A172 (cell line): ENCODE measurements around the gene NXPE3. TPM values are rescaled to one million over a fixed set of nuclear protein-coding genes. Genes with fewer than 3 reads are reported as not detected.
A peak's percentile ranks its signal among the peaks of the same experiment; 100 is the strongest.
"Not testable (repeated sequence)": the region's sequence is repeated elsewhere in the genome, so short reads cannot be mapped to it uniquely, and the experiment has no call there.

Source experiments
- DNase-seq: peaks from one replicate; pipeline ENCODE4 v3.0.0-alpha.2; 2015; ENCODE audit warnings: low spot score
- total RNA-seq: library from RNA; depleted of rRNA; stranded (reverse); fragments of >200 nt; shearing (Covaris generic); gene quantifications from 2 replicates; pipeline ENCODE4 v1.2.3, GENCODE V29; 2014; rRNA removed

The NXPE3 gene
- 13.0 and 16.7 TPM in 2 replicates for total RNA-seq

DNA sequence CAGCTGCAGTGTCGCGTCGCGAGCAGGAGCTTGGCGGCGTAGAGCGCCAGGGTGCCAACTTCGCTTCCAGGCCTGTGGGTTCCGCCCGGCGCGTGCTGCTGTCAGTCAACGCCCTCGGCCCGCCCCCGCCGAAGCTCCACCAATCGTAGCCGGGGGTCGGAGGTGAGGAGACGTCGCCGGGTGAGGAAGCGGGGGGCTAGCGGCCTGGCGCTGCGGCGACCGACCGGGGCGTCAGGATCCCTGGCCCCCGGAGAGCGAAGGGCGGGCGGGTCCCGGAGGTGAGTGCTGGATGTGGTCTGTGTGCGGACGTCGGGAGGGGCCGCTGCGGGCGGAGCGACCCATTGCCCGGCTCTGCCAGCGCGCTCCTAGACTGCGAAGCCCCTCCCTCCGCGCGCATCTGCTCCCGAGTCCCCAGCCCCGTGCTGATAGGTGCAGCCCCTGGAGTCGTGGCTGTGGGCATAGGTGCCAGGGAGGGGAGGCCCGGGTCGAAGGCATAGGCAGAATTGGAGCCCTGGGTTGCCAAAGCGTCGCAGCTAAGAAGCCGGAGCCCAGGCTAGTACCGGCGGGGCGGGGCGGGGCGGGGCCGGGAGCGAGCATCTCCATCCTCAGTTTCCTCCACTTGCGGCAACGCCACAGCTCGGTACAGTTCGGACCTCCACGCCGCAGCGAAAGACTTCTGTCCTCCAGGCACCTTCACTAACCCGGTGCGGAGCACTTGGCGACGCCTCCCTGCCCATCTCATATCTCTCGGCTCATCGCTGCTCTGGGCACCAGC lies at the start of gene NXPE3:
NXPE3 (plus strand) TSS at position 165 of the 775 bp plus-strand sequence. CDS start 6,386 bp downstream, outside the sequence.
- peak; percentile 80 for DNase-seq

DNA sequence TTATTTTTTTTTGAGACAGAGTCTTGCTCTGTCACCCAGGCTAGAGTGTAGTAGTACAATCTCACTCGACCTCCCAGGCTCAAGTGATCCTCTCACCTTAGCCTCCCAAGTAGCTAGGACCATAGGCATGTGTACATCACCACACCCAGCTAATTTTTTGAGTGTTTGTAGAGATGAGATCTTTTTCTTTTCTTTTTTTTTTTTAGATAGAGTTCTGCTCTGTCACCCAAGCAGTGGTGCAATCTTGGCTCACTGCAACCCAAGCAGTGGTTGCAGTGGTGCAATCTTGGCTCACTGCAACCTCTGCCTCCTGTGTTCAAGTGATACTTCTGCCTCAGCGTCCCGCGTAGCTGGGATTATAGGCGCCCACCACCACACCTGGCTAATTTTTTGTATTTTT lies 49.4 kb upstream of the NXPE3 start:
- DNase-seq, result no peak

DNA sequence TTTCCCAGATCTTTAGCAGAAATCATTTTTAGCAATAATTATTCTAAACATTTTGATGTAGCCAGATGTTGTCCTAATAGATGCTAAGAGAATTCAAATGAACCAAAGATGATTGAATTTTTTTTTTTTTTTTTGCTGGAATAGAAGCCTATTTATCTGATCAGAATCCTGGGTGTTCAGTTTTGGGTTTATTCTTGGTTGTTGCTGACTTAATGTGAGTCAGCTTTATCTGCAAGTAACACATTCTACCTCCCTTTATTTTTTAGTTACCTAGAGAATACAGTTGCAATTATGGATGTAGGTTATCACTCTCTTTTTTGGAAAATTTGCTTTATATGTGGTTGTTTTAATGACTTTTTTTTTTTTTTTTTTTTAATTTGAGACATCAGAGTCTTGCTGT lies 48.2 kb upstream of the NXPE3 start:
- no peak for DNase-seq

DNA sequence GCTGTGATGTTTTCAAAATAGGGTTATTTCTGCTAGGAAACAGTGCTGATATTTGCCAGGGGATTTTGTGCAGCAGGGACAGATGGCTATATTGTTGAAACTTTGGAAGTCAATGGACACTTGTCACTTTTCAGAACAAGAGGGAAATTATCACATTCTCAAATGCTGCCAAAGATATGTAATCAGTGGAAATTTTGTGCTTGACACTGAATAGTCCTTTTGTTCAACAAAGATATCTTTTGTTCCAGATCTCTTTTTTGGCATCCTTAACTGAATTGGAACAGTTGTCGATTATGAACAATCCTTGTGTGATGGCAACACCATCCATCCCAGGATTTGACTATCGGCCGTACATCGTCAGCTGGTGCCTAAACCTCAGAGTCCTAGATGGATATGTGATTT lies 46.8 kb upstream of the NXPE3 start:
- no peak for DNase-seq

DNA sequence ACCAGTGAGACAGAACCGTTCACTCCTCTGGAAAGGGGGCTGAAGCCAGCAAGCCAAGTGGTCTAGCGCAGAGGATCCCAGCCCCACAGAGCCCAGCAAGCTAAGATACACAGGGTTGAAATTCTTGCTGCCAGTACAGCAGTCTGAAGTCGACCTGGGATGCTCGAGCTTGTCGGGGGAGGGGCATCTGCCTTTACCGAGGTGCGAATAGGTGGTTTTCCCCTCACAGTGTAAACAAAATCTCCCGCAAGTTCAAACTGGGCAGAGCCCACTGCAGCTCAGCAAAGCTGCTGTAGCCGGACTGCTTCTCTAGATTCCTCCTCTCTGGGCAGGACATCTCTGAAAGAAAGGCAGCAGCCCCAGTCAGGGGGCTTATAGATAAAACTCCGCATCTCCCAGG lies 43.2 kb upstream of the NXPE3 start:
- DNase-seq, result no peak

DNA sequence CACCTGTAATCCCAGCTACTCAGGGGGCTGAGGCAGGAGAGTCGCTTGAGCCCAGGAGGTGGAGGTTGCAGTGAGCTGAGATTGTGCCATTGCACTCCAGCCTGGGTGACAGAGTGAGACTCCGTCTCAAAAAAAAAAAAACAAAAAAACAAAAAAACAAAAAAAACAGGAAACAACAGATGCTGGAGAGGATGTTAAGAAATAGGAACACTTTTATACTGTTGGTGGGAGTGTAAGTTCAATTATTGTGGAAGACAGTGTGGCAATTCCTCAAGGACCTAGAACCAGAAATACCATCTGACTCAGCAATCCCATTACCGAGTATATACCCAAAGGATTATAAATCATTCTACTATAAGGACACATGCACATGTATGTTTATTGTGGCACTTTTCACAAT lies 37.1 kb upstream of the NXPE3 start:
- not testable (repeated sequence) for DNase-seq

DNA sequence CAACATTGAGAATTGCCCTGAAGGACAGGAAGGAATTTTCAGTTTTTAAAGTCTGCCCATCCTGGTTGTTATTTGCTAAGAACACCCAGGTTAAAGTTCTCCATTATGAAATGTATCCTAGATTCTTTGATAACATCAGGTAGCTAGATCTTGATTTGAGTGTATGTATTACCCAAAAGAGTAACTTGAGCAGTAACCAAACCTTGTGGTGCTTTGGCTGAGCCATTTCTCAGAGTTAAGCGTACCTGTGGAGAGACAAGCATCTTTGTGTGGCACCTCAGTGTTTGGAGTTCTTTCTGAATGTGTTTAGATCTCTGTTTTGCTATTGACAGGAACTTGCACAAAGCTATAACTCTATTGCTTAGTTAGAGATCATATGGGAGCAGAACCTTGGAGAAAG lies 34.2 kb upstream of the NXPE3 start:
- no peak for DNase-seq

DNA sequence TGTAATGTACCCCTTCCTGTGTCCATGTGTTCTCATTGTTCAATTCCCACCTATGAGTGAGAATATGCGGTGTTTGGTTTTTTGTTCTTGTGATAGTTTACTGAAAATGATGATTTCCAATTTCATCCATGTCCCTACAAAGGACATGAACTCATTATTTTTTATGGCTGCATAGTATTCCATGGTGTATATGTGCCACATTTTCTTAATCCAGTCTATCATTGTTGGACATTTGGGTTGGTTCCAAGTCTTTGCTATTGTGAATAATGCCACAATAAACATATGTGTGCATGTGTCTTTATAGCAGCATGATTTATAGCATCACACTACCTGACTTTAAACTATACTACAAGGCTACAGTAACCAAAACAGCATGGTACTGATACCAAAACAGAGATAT lies 33.1 kb upstream of the NXPE3 start:
- DNase-seq, result not testable (repeated sequence)

DNA sequence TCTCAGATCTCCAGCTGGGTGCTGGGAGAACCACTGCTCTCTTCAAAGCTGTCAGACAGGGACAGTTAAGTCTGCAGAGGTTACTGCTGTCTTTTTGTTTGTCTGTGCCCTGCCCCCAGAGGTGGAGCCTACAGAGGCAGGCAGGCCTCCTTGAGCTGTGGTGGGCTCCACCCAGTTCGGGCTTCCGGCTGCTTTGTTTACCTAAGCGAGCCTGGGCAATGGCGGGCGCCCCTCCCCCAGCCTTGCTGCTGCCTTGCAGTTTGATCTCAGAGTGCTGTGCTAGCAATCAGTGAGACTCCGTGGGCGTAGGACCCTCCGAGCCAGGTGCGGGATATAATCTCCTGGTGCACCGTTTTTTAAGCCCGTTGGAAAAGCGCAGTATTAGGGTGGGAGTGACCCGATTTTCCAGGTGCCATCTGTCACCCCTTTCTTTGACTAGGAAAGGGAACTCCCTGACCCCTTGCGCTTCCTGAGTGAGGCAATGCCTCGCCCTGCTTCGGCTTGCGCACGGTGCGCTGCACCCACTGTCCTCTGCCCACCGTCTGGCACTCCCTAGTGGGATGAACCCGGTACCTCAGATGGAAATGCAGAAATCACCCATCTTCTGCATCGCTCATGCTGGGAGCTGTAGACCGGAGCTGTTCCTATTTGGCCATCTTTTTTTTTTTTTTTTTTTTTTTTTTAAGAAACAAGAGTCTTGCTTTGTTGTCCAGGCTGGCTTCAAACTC lies 25.5 kb upstream of the NXPE3 start:
- not testable (repeated sequence) for DNase-seq

DNA sequence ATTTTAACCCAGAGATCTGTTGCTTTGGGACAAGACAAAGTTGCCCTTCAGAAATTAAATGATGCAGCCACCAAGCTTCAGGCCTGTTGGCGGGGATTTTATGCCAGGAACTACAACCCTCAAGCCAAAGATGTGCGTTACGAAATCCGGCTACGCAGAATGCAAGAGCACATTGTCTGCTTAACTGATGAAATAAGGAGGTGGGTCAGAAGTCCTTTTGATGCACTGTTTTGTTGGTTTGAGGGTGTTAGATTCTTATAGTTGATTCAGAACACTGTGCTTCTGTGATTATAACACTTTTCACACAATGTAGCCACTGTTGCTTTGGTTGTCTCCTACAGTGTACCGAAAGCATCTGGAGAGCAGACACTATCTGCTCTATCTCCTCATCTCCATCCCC lies 20.8 kb upstream of the NXPE3 start:
- no peak for DNase-seq

DNA sequence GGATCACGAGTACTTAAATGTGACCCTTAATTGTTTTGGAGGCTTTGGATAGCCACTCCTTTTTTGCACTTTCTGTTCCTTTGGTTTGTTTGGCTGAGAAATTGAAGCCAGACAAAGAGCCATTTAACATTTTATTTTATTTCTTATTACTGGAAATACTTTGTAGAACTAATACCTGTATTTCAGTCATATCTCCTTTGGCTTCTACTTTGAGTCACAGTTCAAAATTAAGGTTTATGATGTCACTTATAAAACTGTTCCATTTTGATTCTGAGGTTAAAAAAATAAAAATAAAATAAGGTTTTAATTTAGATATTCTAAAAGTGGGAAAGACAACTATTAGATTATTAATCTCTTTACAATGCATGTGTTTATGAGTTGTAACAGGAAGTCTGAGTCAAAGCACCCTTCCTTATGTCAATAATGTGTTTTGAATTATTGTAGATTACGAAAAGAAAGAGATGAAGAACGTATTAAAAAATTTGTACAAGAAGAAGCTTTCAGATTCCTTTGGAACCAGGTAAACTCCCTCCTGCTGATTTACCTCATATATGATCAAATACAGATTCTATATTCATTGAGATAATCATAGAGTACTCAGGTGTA lies 16.9 kb upstream of the NXPE3 start:
- DNase-seq, result no peak

DNA sequence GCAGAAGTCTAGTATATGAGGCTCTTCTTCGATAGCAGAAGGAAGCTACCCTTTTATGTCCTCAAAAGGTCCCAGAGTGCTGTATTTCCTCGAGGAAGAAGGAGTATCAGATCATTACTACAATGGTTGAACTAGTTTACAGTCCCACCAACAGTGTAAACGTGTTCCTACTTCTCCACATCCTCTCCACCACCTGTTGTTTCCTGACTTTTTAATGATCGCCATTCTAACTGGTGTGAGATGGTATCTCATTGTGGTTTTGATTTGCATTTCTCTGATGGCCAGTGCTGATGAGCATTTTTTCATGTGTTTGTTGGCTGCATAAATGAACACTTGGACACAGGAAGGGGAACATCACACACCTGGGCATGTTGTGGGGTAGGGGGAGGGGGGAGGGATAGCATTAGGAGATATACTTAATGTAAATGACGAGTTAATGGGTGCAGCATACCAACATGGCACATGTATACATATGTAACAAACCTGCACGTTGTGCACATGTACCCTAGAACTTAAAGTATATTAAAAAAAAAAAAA lies 1.2 kb upstream of the NXPE3 start:
- not testable (repeated sequence) for DNase-seq

DNA sequence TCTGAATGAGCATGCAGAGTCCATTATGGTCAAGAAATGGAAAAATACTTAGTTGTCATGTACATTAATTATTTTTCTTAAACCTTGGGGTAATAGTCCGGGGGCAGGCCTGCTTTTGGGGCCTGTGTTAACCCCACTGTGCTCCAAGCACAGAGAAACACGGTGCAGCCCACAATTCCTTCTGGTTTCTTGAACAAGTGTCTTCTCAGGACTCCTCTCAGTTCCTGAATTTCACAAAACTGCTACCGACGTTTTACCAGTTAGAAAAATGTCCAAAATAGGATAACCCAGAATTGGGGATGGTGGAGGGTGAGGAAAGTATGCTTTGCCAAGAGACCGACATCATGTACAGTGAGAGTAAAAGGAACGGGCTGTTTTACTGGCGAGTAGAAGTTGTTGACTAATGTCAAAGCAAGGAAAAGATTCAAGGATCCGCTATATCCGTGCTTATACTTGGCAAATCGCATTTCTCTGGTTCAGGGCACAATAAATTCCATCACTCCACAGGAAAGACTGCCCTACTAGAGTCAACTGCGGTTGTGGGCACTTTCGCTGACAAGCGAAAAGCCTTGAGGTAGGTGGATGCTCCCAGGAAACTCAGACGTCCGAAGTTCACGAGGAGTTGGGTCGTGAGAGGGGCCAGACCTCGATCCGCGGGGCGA lies 495 bp upstream of the NXPE3 start:
- DNase-seq, result no peak

DNA sequence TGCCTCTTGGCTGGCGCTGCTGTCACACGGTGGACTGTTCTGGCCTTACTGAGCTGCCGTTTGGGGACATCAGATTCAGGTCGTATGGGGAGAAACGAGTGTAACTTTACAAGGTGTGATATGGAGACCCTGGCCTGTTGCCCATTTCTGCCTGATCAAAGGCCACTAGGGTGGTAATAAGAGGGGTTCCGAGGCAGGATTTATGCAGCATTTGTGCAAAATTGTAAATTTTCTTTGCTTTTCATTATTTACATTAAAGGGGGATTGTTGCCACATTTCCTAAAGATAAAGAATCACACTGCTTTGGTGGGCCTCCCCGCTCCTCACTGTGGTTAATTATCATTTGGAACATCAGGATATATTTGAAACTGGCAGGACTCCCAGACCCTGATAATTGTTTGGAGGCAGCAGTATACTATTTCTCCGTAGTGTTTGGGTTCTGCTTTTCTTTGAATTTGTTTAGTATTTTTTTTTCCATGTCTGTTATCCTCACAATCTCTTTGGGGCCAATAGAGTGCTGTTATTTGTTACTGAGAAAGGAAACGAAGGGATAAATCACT lies 891 bp downstream of the NXPE3 start:
- peak; percentile 9 for DNase-seq

DNA sequence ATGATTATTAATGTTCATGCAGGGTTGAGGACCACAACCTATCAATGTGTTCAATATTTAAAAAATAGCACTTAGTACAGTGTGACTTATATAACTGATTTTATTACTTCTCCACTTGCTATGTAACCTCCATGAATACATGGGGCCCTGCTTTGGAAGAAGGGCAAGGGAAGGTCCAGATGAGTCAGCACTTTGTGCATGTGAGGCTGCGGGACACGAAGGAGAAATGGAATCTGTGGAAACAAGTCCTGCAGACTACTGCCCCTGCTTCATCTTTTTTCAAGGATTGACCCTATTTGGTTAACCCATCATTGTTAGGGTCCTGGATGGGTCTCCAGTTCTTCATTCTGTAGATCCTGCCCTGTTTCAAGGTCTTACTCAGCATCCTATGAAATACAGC lies 1.6 kb downstream of the NXPE3 start:
- DNase-seq, result peak; percentile 56

DNA sequence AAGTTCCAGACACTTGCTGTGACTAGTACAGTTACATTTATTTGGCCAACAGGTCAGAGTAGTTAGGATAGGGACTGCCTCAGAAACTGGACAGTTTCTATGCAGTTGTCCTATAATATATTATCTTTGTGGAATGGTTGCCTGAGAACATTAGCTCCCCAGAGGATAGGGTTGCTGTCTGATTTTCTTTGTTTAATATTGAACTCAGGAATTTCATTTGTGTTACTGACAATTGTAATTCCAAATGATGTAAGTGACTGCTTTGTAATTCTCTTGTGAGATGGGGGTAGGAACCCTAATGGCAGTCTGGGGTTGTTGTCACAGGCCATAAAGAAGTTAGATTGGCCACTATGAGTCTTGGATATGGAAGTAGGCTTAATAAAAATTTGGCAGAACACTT lies 2.2 kb downstream of the NXPE3 start:
- DNase-seq, result peak; percentile 5

DNA sequence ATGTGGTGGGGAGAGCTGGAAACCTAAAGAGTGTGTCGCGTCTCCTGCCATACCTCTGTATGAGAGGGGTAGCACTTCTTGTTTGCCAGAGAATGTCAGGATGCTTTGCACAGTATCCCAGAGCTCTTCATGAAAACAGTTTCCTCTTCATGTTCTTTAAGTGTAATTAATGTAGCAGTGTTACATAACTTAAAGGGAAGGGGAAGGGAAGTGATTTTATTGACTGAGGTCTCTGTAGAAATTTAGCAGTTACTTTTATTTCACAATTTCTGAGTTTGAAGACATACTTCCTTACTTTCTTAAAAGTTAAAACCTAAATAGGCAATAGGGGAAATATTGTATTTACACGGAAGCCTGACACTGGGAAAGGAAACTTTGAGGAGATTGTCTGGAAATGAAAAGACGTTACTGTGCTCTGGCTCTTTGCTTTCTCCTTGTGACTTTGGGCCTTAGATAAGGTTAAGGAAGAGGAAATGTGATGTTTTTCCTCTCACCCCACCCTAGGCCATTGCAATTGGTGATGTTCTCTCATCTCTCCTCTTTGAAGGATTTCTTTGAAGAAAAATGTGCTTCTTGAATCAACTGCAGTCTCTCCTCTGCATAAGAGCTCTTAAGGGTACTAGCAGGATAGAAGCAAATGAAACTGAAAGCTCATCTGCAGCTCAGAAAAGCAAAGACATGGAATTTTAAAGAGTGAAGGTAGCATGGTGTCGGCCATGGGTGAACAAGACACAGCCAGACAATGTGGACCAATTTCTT lies 6.0 kb downstream of the NXPE3 start:
- no peak for DNase-seq

DNA sequence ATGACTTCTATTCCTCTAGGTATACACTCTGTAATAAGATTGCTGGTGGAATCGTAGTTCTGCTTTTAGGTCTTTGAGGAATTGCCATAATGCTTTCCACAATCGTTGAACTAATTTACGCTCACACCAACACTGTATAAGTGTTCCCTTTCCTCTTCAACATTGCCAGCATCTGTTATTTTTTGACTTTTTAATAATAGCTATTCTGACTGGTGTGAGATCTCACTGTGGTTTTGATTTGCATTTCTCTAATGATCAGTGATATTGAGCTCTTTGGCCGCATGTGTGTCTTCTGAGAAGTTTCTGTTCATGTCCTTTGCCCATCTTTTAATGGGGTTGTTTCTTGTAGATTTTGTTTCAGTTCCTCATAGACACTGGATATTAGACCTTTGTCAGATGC lies 12.8 kb downstream of the NXPE3 start:
- DNase-seq, result no peak

DNA sequence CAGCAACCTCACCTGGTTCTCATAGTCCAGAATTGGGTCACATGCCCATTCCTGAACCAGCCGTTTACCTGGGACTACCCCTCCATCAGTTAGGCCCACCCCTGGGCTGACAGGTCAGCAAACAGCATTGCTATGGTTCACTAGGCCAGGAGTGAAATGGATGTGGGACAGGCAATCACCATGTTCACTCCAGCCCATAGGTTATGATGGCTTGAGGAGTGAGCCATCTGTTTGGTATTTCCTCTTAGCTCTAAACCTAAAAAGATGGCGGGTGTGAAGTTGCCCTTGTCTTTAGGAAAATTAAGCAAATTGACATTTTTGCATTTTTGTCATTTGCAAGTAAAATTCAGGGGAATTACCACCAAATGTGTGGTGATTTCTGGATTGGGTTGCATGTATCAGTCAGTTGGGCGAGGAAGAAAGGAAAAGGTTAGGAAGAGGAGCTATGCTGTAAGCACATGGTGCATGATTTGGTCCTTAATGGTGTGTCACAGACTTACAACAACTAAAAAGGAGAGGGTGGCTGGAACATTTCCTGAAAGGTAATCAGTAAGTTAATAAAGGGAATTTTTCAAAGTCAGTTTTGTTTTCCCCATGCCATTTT lies 17.2 kb downstream of the NXPE3 start:
- peak; percentile 7 for DNase-seq

DNA sequence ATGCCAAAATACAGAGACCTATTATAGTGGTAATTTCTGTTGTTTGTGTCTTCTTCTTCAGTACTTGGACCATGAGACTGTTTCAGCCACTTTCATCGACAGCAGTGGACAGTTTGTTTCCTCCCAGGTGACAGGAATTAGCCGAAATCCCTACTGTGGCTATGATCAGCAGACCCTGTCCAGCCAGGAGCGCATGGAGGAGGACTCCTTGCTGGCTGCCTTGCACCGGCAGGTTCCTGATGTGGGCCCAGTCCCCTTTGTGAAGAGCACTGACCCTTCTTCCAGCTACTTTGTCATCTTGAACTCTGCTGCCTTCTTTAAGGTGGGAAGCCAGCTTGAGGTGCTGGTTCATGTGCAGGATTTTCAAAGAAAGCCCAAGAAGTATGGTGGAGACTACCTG lies 22.2 kb downstream of the NXPE3 start:
- DNase-seq, result no peak

DNA sequence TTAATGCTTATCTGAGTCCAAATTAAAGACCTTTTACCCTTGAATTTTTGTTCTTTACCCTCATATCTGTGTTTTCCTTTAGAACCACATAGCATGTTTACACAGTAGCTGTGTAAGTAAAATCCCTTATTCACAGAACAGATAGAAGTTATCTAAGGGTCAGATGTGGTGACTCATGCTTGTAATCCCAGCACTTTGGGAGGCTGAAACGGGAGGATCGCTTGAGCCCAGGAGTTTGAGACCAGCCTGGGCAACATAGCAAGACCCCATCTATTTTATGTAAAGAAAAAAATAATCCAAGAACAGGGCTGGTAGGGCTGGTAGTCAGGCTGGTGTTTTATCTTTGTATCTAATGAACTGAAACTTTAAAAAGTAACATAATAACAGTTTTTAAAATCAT lies 23.2 kb downstream of the NXPE3 start:
- no peak for DNase-seq
